Thyroid gland (tissue), 4 donors: ENCODE measurements around the gene ESYT2.

Experiments used
- CTCF ChIP-seq, 6 experiments: fragments of 200-600 bp in 3 of 6; fragments of 450-650 bp in 3 of 6; sonication (generic) in 3 of 6; IDR thresholded peaks; one replicate each; pipeline ENCODE4 v1.5.1; 2016 to 2019; ENCODE audit warnings: antibody characterized with exemption in 6 of 6, mild to moderate bottlenecking in 2 of 6, inconsistent platforms in 1 of 6, moderate library complexity in 1 of 6
- POLR2A ChIP-seq, 2 donors: fragments of 450-650 bp; IDR thresholded peaks; one replicate each; pipeline ENCODE4 v1.6.1; 2017; ENCODE audit warnings: antibody characterized with exemption in 2 of 2, mild to moderate bottlenecking in 2 of 2, moderate library complexity in 1 of 2

GRCh38 chr7:158687406-158687805 lies 141.9 kb downstream of the ESYT2 start:
- TF ChIP-seq CTCF (IDR thresholded peaks at IDR 0.05) (no peak), POLR2A (IDR thresholded peaks at IDR 0.05) (no peak)
